GM19238 (cell line): ENCODE measurements around the gene PALM.
"Not testable (repeated sequence)": the region's sequence is repeated elsewhere in the genome, so short reads cannot be mapped to it uniquely, and the experiment has no call there.

Source experiments
- DNase-seq: peaks from one replicate; pipeline ENCODE4 v3.0.0; 2011; ENCODE audit warnings: low spot score; ENCODE audit not compliant: insufficient read length

Gene PALM

GRCh38 chr19:708154-709143 is at the start of gene PALM:
TSS of gene PALM (plus strand) at chr19:708935. CDS start at chr19:709147, 212 bp downstream.
- DNase-seq, result no peak

GRCh38 chr19:660793-661426 is 47.8 kb upstream of the PALM start:
- no peak for DNase-seq

DNA sequence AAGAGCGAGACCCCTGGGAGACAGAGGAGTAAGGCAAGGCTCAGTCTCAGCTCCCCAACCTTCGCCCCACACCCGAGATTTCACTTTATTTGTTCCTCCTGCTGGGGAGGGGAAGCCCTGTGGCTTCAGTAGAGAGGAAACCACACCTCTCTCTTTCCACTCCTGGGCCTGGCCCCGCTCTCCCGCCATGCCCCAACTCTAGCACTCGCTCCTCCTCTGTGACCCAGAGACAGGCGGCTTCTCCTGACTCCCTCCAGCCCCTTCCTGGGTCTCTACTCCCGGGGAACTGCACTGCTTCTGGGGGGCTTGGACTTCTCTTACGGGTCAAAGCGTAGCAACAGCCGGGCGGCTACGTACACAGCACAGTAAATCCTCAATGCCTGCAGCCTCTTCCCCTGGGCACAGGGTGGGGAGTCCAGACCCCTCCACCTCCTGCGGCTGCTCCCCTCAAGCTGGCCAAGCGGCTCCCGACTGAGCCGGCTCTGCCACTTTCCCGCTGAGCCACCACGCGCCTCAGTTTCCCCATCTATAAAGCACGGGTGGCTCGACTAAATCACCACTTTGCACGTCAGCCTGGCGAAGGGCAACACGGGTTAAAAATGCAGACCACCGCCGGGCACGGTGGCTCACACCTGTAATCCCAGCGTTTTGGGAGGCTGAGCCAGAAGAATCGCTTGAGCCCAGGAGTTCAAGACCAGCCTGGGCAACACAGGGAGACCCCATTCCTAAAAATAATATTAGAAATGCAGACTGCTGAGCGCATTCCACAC is 47.1 kb upstream of the PALM start:
- peak; percentile 93 for DNase-seq

DNA sequence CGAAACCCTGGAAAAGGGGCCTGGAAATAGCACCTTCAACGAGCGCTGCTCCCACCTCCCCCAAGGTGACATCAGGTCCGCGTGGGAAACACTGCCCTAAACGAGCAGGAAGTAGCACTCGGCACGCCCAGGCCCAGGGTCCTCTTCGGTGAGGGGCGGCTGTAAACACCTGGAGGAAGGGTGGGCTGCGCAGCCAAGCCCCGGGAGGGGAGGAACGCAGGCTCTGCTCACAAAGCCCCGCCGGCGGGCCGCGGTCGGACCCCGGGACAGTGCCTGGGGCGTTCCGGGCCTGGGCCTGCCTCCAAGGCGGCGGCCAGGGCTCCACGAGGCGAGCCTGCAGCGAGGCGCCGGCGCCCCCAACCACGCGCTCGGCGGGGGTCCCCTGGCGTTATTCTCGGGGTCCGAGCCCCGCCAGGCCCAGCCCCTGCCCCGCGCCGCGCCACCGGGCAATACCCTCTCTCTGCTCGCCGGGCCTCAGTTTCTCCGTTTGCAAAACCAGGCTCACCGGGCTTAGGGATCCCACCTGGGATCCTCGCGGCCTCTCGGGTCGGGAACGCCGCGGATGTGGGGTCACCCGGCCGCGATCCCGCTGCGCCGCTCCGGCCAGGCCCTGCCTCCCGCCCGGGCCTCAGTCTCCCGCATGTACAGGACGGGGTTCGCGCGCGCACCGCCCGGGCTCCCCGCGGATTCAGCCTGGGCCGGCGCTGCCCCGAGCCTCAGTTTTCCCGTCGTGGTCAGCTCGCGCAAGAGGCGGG is 46.4 kb upstream of the PALM start:
- DNase-seq, result peak; percentile 82

GRCh38 chr19:662962-663681 is 45.6 kb upstream of the PALM start, which contains the start of gene RNF126:
TSS of gene RNF126 (minus strand) at chr19:663214. CDS start at chr19:663121, 93 bp downstream.
- peak; percentile 99 for DNase-seq

- no peak for DNase-seq
Measured at GRCh38 chr19:663682-664117, 45.0 kb upstream of the PALM start.

DNA sequence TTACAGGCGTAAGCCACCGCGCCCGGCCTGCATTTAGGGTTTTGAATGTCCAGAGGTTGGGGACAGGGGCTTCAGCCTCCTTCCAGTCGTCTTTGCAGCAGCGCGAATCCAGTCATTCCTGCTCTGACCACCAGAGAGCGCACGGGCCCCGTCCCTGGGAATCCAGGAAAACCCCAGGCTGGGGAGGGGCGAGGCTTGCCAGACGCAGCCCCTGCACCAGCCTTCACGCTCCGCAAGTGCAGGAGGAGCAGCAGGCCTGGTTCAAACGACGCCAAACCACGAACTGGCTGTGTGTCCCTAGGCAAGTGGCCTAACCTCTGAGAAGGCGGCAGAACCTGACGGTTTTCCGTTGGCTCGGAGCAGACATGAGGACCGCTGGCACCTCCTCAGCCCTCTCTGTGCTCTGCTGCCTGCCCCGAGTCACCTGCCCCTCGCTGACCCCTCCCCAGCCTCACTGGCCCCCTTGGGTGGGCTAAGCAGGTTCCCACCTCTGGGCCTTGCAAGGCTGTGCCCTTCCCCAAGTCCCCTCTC is 43.8 kb upstream of the PALM start:
- DNase-seq, result peak; percentile 90

DNA sequence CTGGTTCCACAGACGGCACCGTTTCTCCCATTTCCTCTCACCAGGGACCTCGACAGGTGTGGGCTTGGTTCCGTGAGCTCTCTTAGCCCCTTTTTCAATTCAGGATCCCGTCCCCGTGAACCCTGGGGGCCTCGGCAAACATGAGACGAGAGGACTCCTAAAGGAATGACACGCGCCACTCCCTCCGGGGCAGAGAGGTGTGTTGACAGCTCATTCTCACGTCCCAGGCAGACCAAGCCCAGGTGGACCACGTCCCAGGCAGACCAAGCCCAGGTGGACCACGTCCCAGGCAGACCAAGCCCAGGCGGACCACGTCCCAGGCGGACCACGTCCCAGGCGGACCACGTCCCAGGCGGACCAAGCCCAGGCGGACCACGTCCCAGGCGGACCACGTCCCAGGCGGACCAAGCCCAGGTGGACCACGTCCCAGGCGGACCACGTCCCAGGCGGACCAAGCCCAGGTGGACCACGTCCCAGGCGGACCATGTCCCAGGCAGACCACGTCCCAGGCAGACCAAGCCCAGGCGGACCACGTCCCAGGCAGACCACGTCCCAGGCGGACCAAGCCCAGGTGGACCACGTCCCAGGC is 41.7 kb upstream of the PALM start:
- DNase-seq, result not testable (repeated sequence)

- DNase-seq, result not testable (repeated sequence)
Measured at GRCh38 chr19:668675-669434, 39.9 kb upstream of the PALM start.

- no peak for DNase-seq
Measured at GRCh38 chr19:670609-671075, 38.1 kb upstream of the PALM start.

DNA sequence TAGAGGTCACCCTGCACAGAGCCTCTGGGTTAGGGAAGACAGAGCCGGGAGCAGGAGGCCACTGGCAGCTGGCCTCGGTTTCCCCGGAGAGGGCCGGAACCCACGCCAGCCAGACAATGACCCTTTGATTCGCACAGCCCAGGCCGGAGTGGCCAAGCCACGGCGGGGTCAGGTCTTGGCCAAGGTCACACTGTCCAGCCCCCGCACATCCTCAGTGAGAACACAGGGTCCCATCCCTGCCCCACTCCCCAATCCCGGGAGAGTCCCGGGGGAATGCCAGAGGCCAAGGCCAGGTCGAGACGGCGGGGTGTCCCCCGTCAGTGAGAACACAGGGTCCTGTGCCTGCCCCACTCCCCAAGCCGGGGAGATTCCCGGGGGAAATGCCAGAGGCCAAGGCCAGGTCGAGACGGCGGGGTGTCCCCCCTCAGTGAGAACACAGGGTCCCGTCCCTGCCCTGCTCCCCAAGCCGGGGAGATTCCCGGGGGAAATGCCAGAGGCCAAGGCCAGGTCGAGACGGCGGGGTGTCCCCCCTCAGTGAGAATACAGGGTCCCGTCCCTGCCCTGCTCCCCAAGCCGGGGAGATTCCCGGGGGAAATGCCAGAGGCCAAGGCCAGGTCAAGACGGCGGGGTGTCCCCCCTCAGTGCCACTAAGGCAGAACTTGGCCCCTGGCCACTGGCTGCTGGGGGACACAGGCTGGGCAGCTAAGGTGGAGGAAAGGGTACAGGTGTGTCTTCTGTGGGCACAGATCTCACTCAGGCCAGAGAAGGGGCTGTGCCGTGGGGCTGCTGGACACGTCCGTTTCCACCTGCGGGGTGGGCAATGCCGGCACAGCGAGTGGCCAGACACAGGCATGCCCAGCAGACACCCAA is 34.2 kb upstream of the PALM start:
- DNase-seq, result no peak

GRCh38 chr19:676007-676338 is 32.8 kb upstream of the PALM start:
- DNase-seq, result no peak

DNA sequence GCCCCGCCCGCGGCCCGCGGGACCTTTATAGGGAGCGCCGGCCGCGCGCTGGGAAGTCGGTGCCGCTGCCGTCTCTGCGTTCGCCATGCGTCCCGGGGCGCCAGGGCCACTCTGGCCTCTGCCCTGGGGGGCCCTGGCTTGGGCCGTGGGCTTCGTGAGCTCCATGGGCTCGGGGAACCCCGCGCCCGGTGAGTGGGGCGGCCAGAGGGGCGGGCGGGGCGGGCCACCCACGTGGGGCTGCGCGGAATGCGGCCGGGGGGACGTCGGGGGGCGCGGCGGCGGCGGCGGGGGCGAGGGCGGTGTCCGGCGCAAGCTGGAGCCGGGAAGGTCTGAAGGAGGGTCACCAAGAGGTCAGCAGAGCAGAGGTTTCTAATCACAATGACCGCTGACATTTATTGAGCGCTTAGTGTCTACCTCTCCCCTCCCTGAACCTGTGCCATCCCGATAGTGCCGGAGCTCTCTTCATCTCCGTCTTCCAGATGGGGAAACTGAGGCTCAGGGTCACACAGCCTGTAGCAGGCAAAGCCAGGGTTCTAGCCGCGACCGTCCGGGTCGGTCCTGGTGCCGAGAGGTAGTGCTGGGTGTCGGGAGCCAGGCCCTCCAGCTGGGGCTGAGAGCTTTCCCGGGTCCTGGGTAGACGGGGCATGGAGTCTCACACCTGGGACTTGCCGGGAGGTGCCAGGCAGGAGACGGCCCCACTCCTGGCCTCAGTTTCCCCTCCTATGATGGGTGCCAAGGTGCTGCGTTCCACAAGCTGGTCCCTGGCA is 32.2 kb upstream of the PALM start, which contains the start of gene FSTL3:
Gene FSTL3 (plus strand): TSS at position 54 of the 767 bp plus-strand sequence. CDS start 32 bp downstream, at position 86.
- DNase-seq, result no peak

GRCh38 chr19:677201-677600 is 31.5 kb upstream of the PALM start:
- DNase-seq, result no peak

DNA sequence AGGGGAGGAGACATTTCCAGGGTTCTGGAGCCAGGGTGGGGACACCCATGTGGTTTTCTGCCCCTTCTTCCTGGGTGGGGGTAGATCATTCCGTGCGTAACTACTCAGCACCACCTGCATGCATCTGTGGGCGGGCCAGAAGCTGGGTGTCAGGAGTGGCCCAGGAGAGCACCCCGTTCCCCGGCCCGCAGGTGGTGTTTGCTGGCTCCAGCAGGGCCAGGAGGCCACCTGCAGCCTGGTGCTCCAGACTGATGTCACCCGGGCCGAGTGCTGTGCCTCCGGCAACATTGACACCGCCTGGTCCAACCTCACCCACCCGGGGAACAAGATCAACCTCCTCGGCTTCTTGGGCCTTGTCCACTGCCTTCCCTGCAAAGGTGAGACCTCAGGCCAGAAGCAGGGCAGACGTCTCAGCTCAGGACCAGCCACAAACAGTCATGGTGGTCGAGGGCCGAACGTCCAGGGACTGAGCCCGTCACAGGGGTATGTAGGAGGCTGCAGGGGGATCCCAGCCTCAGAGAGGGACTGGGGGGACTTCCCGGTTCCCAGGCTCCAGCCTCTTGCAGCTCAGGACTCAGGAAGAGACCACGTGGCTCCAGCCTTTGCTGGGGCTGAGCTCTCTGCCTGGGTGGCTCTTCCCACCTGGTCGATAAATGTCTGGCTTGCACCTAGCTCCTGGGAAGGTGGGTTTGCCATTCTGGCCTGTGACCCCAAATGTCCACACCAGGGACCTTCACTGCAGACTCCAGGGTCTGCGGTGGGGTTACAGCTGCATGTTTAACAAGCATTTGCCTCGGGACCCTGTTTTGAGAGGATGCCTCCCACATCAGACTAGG is 30.9 kb upstream of the PALM start:
- DNase-seq, result no peak

GRCh38 chr19:678791-679388 is 29.8 kb upstream of the PALM start:
- DNase-seq, result no peak
